Muscle layer of duodenum (tissue), 2 donors: ENCODE results near the gene HOXB2.

Experiments used
- H3K27ac ChIP-seq: one replicate; pipeline ENCODE4 v1.7.0; 2013; ENCODE audit warnings: mild to moderate bottlenecking, low read length
- H3K27me3 ChIP-seq: one replicate; pipeline ENCODE4 v1.7.0; 2013; ENCODE audit warnings: low read depth, mild to moderate bottlenecking, control low read depth, low read length
- H3K36me3 ChIP-seq, 2 donors: one replicate each; pipeline ENCODE4 v1.7.0; 2013; ENCODE audit warnings: low read length in 2 of 2, control low read depth in 1 of 2, mild to moderate bottlenecking in 1 of 2; ENCODE audit not compliant: insufficient read depth in 2 of 2, control insufficient read depth in 1 of 2
- H3K4me1 ChIP-seq, 2 donors: one replicate each; pipeline ENCODE4 v1.7.0; 2013; ENCODE audit warnings: low read length in 2 of 2, mild to moderate bottlenecking in 2 of 2, control low read depth in 1 of 2, moderate library complexity in 1 of 2; ENCODE audit not compliant: insufficient read depth in 2 of 2, control insufficient read depth in 1 of 2
- H3K4me3 ChIP-seq, 2 donors: one replicate each; pipeline ENCODE4 v1.7.0; 2013; ENCODE audit warnings: low read length in 2 of 2, low read depth in 1 of 2, mild to moderate bottlenecking in 1 of 2
- H3K9me3 ChIP-seq, 2 donors: one replicate each; pipeline ENCODE4 v1.7.0; 2013; ENCODE audit warnings: low read length in 2 of 2, control low read depth in 1 of 2, mild to moderate bottlenecking in 1 of 2; ENCODE audit not compliant: control insufficient read depth in 1 of 2
- donor health status: healthy.

Gene HOXB2

GRCh38 chr17:48569674-48570324 is 24.9 kb upstream of the HOXB2 start:
- no peaks in the 10 kb centered on the region for H3K9me3 ChIP-seq
- peaks cover 24% of the 10 kb centered on the region for H3K27me3 ChIP-seq
- H3K36me3 ChIP-seq: no peaks in the 10 kb centered on the region
- H3K27ac ChIP-seq: peak overlapping the region; percentile 90
- H3K4me3 ChIP-seq: peak overlapping the region; percentile 55 to 62
- peaks cover 28 to 74% of the 10 kb centered on the region in 2 donors for H3K4me1 ChIP-seq

- H3K4me1 ChIP-seq: peaks cover 25 to 68% of the 10 kb centered on the region in 2 donors
- H3K36me3 ChIP-seq: no peaks in the 10 kb centered on the region
- H3K9me3 ChIP-seq: no peaks in the 10 kb centered on the region
- peaks cover 24% of the 10 kb centered on the region for H3K27me3 ChIP-seq
- peak overlapping the region; percentile 90 for H3K27ac ChIP-seq
- H3K4me3 ChIP-seq: peak overlapping the region; percentile 51 to 55
Observed at GRCh38 chr17:48569240-48569582, 24.3 kb upstream of the HOXB2 start.

- Histone ChIP-seq H3K9me3 (no peaks in the 10 kb centered on the region), H3K4me1 (peaks cover 26 to 68% of the 10 kb centered on the region in 2 donors), H3K4me3 (peak overlapping the region; percentile 51 to 55), H3K36me3 (no peaks in the 10 kb centered on the region), H3K27ac (peak overlapping the region; percentile 90), H3K27me3 (peaks cover 24% of the 10 kb centered on the region)
Observed at GRCh38 chr17:48568499-48569239, 23.8 kb upstream of the HOXB2 start.

- Histone ChIP-seq H3K27me3 (peaks cover 26% of the 10 kb centered on the region), H3K4me3 (peak overlapping the region; percentile 51 to 55), H3K27ac (peak overlapping the region; percentile 90), H3K4me1 (peaks cover 34 to 73% of the 10 kb centered on the region in 2 donors), H3K9me3 (no peaks in the 10 kb centered on the region), H3K36me3 (no peaks in the 10 kb centered on the region)
Observed at GRCh38 chr17:48567646-48568354, 22.9 kb upstream of the HOXB2 start.

GRCh38 chr17:48567209-48567608 is 22.3 kb upstream of the HOXB2 start:
- Histone ChIP-seq H3K4me3 (peak overlapping the region in 1 of 2 donors; percentile 37), H3K4me1 (peaks cover 35 to 72% of the 10 kb centered on the region in 2 donors), H3K27me3 (peaks cover 30% of the 10 kb centered on the region), H3K9me3 (no peaks in the 10 kb centered on the region), H3K27ac (peak overlapping the region; percentile 90), H3K36me3 (no peaks in the 10 kb centered on the region)

GRCh38 chr17:48566717-48567116 is 21.8 kb upstream of the HOXB2 start:
- H3K36me3 ChIP-seq: no peaks in the 10 kb centered on the region
- peak overlapping the region in 1 of 2 donors; percentile 37 for H3K4me3 ChIP-seq
- H3K4me1 ChIP-seq: peaks cover 35 to 72% of the 10 kb centered on the region in 2 donors
- peaks cover 30% of the 10 kb centered on the region for H3K27me3 ChIP-seq
- H3K27ac ChIP-seq: peak overlapping the region; percentile 90
- H3K9me3 ChIP-seq: no peaks in the 10 kb centered on the region

GRCh38 chr17:48565925-48566710 is 21.2 kb upstream of the HOXB2 start:
- Histone ChIP-seq H3K27ac (peak overlapping the region; percentile 90), H3K9me3 (no peaks in the 10 kb centered on the region), H3K36me3 (no peaks in the 10 kb centered on the region), H3K4me3 (peak overlapping the region in 1 of 2 donors; percentile 37), H3K4me1 (peaks cover 35 to 78% of the 10 kb centered on the region in 2 donors), H3K27me3 (peaks cover 30% of the 10 kb centered on the region)

- peak overlapping the region; percentile 56 to 58 for H3K4me3 ChIP-seq
- peaks cover 40 to 84% of the 10 kb centered on the region in 2 donors for H3K4me1 ChIP-seq
- no peaks in the 10 kb centered on the region for H3K36me3 ChIP-seq
- H3K27me3 ChIP-seq: peaks cover 30% of the 10 kb centered on the region
- peak overlapping the region; percentile 87 for H3K27ac ChIP-seq
- H3K9me3 ChIP-seq: no peaks in the 10 kb centered on the region
Observed at GRCh38 chr17:48565022-48565554, 20.2 kb upstream of the HOXB2 start.

- peak overlapping the region; percentile 87 for H3K27ac ChIP-seq
- peaks cover 36 to 84% of the 10 kb centered on the region in 2 donors for H3K4me1 ChIP-seq
- H3K36me3 ChIP-seq: no peaks in the 10 kb centered on the region
- H3K4me3 ChIP-seq: peak overlapping the region; percentile 56 to 58
- H3K27me3 ChIP-seq: peaks cover 30% of the 10 kb centered on the region
- H3K9me3 ChIP-seq: no peaks in the 10 kb centered on the region
Observed at GRCh38 chr17:48564188-48565021, 19.5 kb upstream of the HOXB2 start.

- no peaks in the 10 kb centered on the region for H3K9me3 ChIP-seq
- H3K27ac ChIP-seq: peak overlapping the region; percentile 76
- H3K4me1 ChIP-seq: peaks cover 35 to 86% of the 10 kb centered on the region in 2 donors
- no peaks in the 10 kb centered on the region for H3K36me3 ChIP-seq
- H3K4me3 ChIP-seq: peak overlapping the region; percentile 41 to 54
- peaks cover 26% of the 10 kb centered on the region for H3K27me3 ChIP-seq
Observed at GRCh38 chr17:48563867-48564187, 18.9 kb upstream of the HOXB2 start.
